ENCODE measurements around the gene KCNQ1.

GRCh38 chr11:2439820-2440219, 5.0 kb upstream of the KCNQ1 start:
- TF ChIP-seq POLR2A (IDR thresholded peaks at IDR 0.05; ENCODE audit: low read length) (no peak), GATA1 (IDR thresholded peaks at IDR 0.05; ENCODE audit: low read depth, low read length) (no peak)
